Activated T-helper 9 cell treated with anti-CD3 and anti-CD28 coated beads, Interleukin-2, amount 50 U/mL, for 16 hours (primary cell): ENCODE measurements around the gene ELP4.

Source experiments
- DNase-seq: peaks from one replicate; pipeline ENCODE4 v3.0.0-alpha.2; 2020; ENCODE audit warnings: low read depth

The ELP4 gene

GRCh38 chr11:31801298-31801702 is 291.7 kb downstream of the ELP4 start:
- DNase-seq: no peak

GRCh38 chr11:31802000-31802551 is 292.5 kb downstream of the ELP4 start:
- DNase-seq: no peak

- no peak for DNase-seq
Measured at GRCh38 chr11:31802609-31802989, 293.0 kb downstream of the ELP4 start.

- no peak for DNase-seq
Measured at GRCh38 chr11:31802990-31803812, 293.6 kb downstream of the ELP4 start.

- no peak for DNase-seq
Measured at GRCh38 chr11:31803813-31804311, 294.3 kb downstream of the ELP4 start.

GRCh38 chr11:31804312-31805036 is 294.9 kb downstream of the ELP4 start:
- DNase-seq: no peak

- DNase-seq: no peak
Measured at GRCh38 chr11:31805037-31805628, 295.6 kb downstream of the ELP4 start.

GRCh38 chr11:31805629-31806185 is 296.1 kb downstream of the ELP4 start:
- no peak for DNase-seq

GRCh38 chr11:31806186-31806927 is 296.8 kb downstream of the ELP4 start:
- DNase-seq: no peak

GRCh38 chr11:31806928-31807798 is 297.6 kb downstream of the ELP4 start:
- DNase-seq: no peak

GRCh38 chr11:31807799-31808667 is 298.5 kb downstream of the ELP4 start:
- no peak for DNase-seq

- no peak for DNase-seq
Measured at GRCh38 chr11:31808721-31809540, 299.4 kb downstream of the ELP4 start.

GRCh38 chr11:31809541-31809856 is 299.9 kb downstream of the ELP4 start:
- DNase-seq: no peak

- DNase-seq: no peak
Measured at GRCh38 chr11:31809857-31810778, 300.6 kb downstream of the ELP4 start.

GRCh38 chr11:31810779-31811647 is 301.4 kb downstream of the ELP4 start, which contains the start of gene PAX6:
PAX6 (minus strand) TSS chr11:31811322; CDS start chr11:31806411, 4,911 bp downstream.
- DNase-seq: no peak
